GM19452 (cell line): ENCODE measurements around the gene THEM5.

Experiments
- ATAC-seq: cut with Tn5 transposase; IDR thresholded peaks from one replicate; pipeline ENCODE4 v1.9.1; 2021; ENCODE audit not compliant: unreplicated experiment

Gene THEM5

GRCh38 chr1:151822404-151822803, 31.1 kb downstream of the THEM5 start:
- ATAC-seq = no peak

DNA sequence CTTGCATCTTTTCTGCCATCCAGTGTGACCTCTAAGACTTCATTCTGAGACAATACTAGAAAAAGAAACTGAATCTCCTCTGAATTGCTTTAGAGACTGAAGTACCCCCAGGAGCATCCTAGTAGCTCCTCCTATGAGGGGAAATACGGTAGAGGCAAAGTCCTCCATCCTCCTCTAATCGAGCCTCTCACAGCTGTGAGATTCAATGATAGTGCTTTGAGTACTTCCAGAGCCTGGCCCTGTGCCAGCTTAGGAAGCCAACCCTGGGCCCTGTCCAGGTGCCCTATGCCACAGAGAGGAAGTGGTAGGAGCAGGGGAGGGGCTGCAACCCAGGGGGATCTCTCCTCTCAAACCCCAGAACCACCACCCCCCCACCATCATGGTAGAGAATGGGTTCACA, 32.6 kb downstream of the THEM5 start:
- no peak for ATAC-seq

GRCh38 chr1:151819976-151820623, 33.4 kb downstream of the THEM5 start:
- no peak for ATAC-seq

GRCh38 chr1:151819227-151819835, 34.2 kb downstream of the THEM5 start:
- ATAC-seq = no peak

DNA sequence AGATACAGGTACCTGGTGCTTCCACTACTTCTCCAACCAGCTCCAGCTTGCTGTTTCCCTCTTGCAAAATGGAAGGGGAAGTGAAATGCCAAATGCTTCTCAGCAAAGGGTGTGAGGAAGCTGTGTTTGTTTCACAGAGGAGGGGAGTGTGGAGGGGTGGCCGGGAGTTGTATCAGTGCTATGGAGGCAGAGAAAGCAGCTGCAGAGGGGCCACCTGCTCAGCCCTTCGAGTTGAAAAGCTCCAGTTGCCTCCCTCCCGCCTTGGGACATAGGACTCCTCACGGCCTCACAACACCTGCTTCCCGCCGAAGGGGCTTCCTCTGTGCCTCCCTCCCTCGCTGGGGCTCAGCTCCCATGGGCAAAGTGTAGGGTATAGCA, 36.2 kb downstream of the THEM5 start:
- no peak for ATAC-seq

GRCh38 chr1:151816548-151817352, 36.8 kb downstream of the THEM5 start:
- ATAC-seq = no peak

GRCh38 chr1:151815716-151816327, 37.7 kb downstream of the THEM5 start:
- no peak for ATAC-seq

- ATAC-seq = no peak
Measured at GRCh38 chr1:151814971-151815545, 38.5 kb downstream of the THEM5 start.

- ATAC-seq = no peak
Measured at GRCh38 chr1:151814426-151814825, 39.1 kb downstream of the THEM5 start.

DNA sequence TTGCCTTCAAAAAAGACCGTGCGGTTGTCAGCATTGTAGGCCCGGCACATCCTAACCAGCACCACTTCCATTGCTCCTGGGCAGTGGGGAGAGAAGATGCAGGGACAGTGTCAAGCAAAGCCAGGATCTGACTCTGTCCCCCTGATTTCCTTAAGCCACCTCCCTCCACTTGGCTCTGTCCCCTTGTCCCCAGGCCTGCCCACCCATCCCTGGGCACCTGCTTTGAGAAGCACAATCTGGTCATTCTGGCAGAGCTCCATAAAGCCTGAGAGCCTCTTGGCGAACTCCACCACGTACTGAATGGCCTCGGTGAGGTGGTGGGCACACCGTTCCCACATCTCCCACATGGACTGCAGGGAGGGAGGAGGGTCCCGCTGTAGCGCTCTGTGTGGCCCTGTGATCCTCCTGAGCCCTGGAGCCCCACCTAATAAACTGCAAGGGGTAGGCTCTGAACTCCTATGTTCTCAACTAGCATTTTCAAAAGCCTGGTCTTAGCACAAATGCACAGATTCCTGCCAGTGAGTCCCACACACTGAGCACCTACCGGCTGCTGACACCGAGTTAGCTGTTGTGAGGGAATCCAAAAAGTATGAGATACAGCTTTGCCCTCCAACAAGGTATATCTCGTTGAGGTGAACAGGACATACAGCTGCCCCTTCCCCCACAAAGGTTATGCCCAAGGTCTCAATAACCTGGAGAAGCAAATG, 40.1 kb downstream of the THEM5 start:
- no peak for ATAC-seq

DNA sequence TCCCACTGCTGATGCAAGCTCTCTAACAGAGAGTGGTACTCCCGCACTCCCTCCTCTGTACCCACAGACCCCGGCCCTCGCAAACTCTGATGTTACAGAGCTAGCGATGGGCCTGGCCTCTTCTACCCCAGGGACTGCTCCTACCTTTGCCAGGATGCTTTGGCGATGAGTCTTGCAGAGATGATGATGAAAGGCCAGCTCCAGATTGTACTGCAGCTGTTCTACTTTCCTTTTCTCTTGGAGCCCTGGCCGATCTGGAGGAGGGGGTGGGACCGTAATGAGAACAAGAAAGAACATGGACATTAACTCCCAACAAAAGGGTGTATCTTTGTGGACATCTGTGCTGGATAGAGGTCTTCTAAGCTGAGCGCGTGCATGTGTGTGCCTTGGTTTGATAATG, 42.3 kb downstream of the THEM5 start:
- ATAC-seq = no peak

GRCh38 chr1:151809985-151810556, 43.4 kb downstream of the THEM5 start:
- no peak for ATAC-seq

DNA sequence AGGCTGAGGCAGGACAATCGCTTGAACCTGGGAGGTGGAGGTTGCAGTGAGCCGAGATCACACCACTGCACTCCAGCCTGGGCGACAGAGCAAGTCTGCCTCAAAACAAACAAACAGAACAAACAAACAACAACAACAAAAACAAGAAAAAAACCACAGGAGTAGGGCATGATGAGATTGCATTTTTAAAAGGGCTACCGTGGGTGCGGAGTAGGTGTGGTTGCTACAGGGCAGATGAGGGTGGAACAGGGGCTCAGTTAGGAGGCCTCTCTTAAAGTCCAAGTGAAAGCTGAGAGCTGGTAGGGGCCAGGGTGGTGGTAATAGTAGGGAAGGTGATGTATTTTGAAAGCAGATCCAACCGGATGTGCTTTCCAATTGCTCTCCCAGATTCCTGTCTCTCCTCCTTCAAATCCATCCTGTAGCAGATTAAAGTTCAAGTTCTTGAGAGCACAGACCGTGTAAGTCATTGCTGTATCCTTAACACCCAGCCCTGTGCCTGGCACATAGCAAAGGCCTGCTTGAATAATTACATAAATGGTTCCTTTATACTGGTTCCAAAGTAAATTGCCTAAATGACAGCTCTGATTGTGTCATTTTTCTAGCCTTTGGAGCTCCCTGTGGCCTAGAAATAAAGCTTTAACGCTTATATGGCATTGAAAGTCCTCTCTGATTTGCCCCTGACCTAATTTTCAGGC, 44.1 kb downstream of the THEM5 start:
- ATAC-seq = no peak

DNA sequence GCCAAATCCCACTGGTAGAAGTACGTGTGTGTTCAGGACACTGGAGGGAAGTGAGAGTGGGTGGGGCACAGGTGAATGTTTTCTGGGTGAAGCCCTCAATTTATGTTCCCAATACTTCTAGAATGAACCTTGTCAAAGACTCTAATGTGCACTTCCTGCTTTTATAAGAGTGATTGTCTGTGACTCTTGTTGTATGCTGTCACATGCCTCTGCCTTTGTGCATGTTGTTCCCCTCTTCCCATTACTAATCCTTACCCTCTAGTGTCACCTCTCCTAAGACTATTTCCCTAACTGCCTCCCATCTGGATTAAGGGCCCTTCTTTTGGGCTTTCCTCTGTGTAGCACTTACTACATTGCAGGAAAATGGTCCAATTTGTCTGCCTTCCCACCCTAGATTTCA, 45.7 kb downstream of the THEM5 start:
- no peak for ATAC-seq

DNA sequence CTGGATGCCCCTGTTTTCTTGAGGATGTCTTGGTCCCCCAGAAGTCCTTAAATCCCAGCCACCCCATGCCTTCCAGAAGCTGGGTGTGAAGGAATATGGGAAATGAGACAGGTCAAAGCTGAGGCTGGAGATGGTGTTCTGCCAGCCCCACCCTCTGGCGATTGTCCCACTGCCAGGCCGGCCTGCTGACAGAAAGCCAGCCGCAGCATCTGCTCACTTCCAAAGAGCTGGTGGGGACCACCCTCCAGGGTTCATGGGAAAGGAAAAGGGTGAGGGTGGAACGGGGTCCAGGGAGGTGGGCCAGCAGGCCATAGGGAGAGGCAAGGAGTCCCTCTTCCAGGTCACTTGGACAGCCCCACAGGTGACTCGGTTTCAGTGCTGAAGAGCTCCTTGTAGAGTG, 46.4 kb downstream of the THEM5 start:
- ATAC-seq = no peak

- no peak for ATAC-seq
Measured at GRCh38 chr1:151806170-151806569, 47.3 kb downstream of the THEM5 start.

- no peak for ATAC-seq
Measured at GRCh38 chr1:151805066-151805820, 48.3 kb downstream of the THEM5 start, which contains the start of gene LINGO4. TSS of gene LINGO4 (minus strand) at chr1:151805419. CDS start at chr1:151802704, 2,715 bp downstream.

- no peak for ATAC-seq
Measured at GRCh38 chr1:151803915-151804314, 49.6 kb downstream of the THEM5 start.

DNA sequence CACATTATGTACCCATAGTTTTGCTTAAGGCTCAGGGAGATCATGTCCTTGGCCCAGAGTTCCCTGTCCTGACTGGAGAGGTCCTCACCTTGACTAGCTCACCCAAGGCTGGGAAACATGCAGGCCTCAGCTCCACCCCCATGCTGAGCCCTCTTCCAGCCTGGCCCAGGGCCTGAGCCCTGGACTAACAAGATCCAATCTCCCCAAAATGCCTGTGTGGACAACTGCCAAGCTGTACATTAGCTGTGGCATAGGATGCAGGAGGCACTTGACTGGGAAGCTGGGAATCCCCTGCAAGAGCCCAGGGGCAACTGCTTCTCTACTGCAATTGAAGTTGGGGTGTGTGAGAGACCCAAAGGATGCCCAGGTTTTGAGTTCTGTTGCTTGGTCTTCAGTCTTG, 50.3 kb downstream of the THEM5 start:
- no peak for ATAC-seq
